Fibroblast of villous mesenchyme (primary cell): ENCODE measurements around the gene MNDA. TPM values are rescaled to one million over a fixed set of nuclear protein-coding genes. Genes with fewer than 3 reads are reported as not detected.
"Not testable (repeated sequence)": the region's sequence is repeated elsewhere in the genome, so short reads cannot be mapped to it uniquely, and the experiment has no call there.

Experiments
- DNase-seq: peaks from one replicate; pipeline ENCODE4 v3.0.0-alpha.2; 2010; ENCODE audit warnings: low read depth
- H3K4me3 ChIP-seq: 2 replicates; pipeline ENCODE4 v1.5.1; 2011; ENCODE audit warnings: low read depth, mild to moderate bottlenecking, low read length
- total RNA-seq: library from RNA; depleted of rRNA; stranded (reverse); fragments of >200 nt; gene quantifications from 2 replicates; pipeline ENCODE4 v1.2.3, GENCODE V29; 2012
- TF ChIP-seq, protein P1 (sequence below): IDR thresholded peaks from 2 replicates; pipeline ENCODE4 v1.5.1; 2012; ENCODE audit warnings: low read depth, mild to moderate bottlenecking, low read length; ENCODE audit not compliant: insufficient read depth

MNDA gene
- total RNA-seq, 1 donor, result not detected

- TF ChIP-seq, protein P1, sequence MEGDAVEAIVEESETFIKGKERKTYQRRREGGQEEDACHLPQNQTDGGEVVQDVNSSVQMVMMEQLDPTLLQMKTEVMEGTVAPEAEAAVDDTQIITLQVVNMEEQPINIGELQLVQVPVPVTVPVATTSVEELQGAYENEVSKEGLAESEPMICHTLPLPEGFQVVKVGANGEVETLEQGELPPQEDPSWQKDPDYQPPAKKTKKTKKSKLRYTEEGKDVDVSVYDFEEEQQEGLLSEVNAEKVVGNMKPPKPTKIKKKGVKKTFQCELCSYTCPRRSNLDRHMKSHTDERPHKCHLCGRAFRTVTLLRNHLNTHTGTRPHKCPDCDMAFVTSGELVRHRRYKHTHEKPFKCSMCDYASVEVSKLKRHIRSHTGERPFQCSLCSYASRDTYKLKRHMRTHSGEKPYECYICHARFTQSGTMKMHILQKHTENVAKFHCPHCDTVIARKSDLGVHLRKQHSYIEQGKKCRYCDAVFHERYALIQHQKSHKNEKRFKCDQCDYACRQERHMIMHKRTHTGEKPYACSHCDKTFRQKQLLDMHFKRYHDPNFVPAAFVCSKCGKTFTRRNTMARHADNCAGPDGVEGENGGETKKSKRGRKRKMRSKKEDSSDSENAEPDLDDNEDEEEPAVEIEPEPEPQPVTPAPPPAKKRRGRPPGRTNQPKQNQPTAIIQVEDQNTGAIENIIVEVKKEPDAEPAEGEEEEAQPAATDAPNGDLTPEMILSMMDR, result no peak
- no peak overlapping the region for H3K4me3 ChIP-seq
- DNase-seq, result no peak
Observed at GRCh38 chr1:158833264-158833663, 2.1 kb downstream of the MNDA start.

DNA sequence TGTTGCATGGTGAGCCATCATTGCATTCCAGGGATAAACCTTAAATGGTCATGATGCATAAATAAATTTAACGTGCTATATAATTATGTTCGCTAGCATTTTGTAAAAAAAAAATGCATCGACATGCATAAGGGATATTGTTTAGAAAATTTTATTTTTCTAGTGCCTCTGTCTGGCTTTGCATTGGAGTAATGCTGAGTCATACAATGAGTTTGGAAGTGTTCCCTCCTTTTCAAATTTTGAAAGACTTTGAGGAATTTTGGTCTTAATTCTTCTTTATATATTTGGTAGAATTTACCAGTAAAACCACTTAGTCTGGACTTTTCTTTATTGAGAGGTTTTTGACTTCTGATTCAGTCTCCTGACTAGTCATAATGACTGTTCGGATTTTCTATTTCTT is 4.9 kb downstream of the MNDA start:
- no peak overlapping the region for H3K4me3 ChIP-seq
- DNase-seq, result no peak
- TF ChIP-seq, protein P1, result no peak

GRCh38 chr1:158838660-158839059 is 7.5 kb downstream of the MNDA start:
- DNase-seq, result no peak
- H3K4me3 ChIP-seq, result no peak overlapping the region
- TF ChIP-seq, protein P1, result no peak

DNA sequence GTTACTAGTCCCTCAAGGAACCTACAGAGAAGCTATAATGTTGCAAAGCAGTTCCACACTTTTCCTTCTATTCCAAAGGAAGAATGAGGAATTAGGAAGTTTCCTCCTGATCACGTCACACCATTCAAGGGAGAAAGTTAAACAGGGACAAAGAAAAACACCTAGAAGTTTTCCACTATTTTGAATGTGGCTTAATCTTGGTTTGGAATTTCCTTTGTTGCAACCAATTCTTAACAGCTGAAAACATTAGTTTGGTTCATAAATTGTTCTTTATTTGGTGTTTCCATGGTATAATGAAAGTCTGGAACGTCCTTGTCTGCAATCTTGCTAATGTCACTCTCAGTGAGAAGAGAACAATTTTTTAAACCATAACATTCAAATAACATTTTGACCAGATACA is 8.4 kb downstream of the MNDA start:
- no peak for DNase-seq
- H3K4me3 ChIP-seq, result no peak overlapping the region
- TF ChIP-seq, protein P1, result no peak

DNA sequence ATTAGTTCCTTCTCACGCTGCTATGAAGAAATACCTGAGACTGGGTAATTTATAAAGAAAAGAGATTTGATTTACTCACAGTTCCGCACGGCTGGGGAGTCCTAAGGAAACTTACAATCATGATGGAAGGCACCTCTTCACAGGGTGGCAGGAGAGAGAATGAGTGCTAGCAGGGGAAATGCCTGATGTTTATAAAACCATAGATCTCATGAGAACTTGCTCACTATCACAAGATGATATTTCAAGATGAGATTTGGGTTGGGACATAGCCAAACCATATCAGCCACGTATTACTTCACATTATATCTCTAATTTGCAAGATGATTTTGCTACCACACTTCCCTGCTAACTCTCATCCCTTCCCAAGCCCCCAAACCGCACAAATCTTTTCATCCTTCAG is 9.1 kb downstream of the MNDA start:
- TF ChIP-seq, protein P1, result no peak
- H3K4me3 ChIP-seq, result no peak overlapping the region
- DNase-seq, result no peak

GRCh38 chr1:158864595-158864994 is 33.4 kb downstream of the MNDA start:
- no peak for DNase-seq
- TF ChIP-seq, protein P1, result no peak
- no peak overlapping the region for H3K4me3 ChIP-seq

DNA sequence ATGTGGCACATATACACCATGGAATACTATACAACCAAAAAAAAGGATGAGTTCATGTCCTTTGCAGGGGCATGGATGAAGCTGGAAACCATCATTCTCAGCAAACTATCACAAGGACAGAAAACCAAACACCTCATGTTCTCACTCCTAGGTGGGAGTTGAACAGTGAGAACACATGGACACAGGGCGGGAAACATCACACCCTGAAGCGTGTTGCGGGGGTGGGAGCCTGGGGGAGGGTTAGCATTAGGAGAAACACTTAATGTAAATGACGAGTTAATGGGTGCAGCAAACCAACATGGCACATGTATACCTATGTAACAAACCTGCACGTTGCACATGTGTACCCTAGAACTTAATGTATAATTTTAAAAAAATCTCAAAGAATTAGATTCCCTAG is 39.3 kb downstream of the MNDA start:
- DNase-seq, result not testable (repeated sequence)

More for the DNA sequence above, 39.3 kb downstream of the MNDA start:
- H3K4me3 ChIP-seq, result not testable (repeated sequence)
